ENCODE data around the gene MIS18A.
"Not testable (repeated sequence)": the region's sequence is repeated elsewhere in the genome, so short reads cannot be mapped to it uniquely, and the experiment has no call there.

The MIS18A gene

GRCh38 chr21:32304998-32305397, 26.1 kb upstream of the MIS18A start:
- no peak for DNase-seq (ENCODE audit: low spot score)

DNA sequence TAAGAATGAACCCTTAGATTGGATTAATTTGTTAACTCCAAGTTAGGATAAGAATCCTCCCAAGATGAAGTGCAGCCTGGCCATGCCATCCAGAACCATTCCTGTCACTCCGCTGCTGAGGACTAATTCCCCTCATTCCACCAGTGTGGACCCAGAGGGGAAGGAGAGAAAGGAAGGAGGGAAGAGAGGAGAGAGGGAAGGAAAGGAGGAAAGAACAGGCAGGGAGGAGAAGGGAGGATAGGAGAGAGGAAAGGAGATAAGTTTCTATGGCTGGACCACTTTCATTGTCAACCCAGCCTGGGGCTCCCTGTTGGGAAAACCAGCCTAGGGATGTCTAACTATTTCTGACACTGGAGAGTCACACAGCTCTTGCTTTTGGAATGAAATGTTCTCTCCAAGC, 24.5 kb upstream of the MIS18A start:
- DNase-seq (ENCODE audit: low spot score) = no peak

GRCh38 chr21:32302560-32302959, 23.7 kb upstream of the MIS18A start:
- no peak for DNase-seq (ENCODE audit: low spot score)

DNA sequence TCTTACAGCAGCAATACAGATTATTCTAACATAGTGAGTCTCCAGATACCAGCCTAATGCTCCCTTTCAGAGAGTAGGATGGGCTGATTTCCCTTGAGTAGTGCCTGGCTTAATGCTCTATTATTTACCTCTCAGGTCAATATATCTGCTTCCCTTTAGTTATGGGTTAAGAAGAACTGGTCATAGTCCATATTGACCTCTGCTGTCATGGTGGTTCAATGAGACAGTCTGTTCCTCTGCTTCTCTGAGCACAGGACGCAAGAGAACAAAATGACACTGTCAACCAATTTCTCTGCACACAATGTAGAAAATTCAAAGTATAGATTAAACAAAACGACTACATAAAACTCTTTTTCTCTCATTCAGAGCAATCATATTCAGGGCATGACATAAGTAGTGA, 22.7 kb upstream of the MIS18A start:
- no peak for DNase-seq (ENCODE audit: low spot score)

DNA sequence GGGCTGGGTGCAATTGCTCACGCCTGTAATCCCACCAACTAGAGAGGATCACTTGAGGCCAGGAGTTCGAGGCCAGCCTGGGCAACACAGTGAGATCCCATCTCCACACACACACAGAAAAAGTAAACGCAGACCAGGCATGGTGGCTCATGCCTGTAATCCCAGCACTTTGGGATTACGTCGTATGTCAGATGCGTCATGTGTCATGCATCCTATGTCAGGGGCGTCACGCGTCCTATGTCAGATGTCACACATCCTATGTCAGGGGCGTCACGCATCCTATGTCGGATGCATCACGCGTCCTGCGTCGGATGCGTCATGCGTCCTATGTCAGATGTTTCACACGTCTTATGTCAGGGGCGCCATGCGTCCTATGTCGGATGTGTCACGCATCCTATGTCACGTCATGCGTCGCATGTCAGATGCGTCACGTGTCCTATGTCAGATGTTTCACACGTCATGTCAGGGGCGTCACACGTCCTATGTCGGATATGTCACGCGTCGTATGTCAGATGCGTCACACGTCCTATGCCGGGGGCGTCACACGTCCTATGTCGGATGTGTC, 21.4 kb upstream of the MIS18A start:
- DNase-seq (ENCODE audit: low spot score) = no peak

DNA sequence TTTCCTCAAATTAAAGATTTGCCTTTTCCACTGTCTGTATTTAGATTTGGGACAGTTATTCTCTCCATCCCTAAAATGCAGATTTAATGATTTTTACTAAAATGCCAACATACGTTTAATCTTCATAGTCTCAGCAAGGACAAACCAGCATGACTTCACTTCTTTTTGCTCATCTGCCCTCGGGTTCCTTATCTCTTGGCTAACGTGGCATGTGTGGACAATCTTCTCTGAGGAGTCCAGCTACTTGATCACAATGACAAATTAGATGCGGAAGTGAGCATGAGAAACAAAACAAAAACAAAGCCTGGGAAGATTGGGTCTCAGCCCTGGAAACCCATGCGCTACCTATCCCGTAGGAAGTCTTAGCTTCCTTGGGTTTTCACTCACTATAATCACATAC, 20.8 kb upstream of the MIS18A start:
- DNase-seq (ENCODE audit: low spot score) = no peak

- DNase-seq (ENCODE audit: low spot score) = no peak
Observed at GRCh38 chr21:32298658-32299081, 19.8 kb upstream of the MIS18A start, which contains the start of gene MRAP. Gene MRAP, plus strand, starts transcription at chr21:32298855. Its CDS starts 117 bp downstream, at chr21:32298972.

- no peak for DNase-seq (ENCODE audit: low spot score)
Observed at GRCh38 chr21:32298148-32298559, 19.3 kb upstream of the MIS18A start.

- no peak for DNase-seq (ENCODE audit: low spot score)
Observed at GRCh38 chr21:32297449-32297848, 18.6 kb upstream of the MIS18A start.

DNA sequence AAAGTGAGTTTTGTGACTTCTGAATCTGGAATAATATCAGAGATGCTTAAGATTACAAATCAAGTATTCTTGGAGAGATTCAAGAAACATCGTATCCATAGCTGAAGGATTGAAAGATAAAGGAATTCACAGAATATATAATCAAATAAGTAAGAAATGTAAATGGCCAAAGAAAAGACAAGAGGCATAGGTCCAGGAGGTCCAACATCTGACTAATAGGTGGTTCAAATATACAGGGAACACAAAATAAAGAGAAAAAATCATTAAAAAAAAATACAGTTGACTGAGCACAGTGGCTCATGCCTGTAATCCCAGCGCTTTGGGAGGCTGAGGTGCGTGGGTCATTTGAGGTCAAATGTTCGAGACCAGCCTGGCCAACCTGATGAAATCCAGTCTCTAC, 6.6 kb upstream of the MIS18A start:
- no peak for DNase-seq (ENCODE audit: low spot score)

GRCh38 chr21:32282992-32283391, 4.1 kb upstream of the MIS18A start:
- no peak for DNase-seq (ENCODE audit: low spot score)

DNA sequence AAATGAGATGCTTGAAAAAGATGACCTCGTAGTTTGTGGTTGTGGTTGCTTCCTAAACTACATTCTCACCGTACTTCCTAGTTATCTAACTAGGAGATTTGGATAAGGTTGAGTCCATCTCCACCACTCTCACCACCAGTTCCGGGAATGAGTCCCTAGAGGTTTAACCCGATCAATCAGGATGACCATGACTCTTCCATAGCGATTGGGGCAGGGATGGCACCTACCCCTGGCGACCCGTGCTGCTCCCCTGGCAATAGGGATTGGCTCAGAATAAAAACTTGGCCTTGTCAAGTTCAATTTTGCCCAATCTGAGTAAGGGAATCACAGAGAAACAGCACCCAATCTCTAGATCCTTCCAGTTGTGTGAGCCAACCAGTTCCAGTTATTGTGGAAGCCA, 2.7 kb upstream of the MIS18A start:
- no peak for DNase-seq (ENCODE audit: low spot score)

GRCh38 chr21:32279377-32279680, 480 bp upstream of the MIS18A start:
- DNase-seq (ENCODE audit: low spot score) = no peak

DNA sequence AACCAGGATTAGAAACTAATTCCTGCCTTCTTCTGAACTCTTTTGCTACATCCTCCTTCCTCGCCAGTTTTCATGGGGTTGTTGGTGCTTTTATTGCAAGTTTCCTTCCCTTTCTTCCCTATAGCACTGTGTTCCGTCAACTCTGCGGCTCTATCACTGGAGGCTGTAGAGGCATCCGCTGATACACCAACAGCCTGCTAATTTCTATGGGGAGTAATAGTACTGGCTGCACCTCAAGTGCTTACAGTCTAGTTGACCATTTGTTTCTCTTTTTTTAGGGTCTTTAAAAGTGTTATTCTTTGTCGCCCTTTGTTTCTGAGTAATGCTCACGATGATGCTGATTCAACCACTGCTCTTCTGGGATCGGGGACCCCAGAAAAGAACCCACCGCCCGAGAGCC, 746 bp downstream of the MIS18A start:
- no peak for DNase-seq (ENCODE audit: low spot score)

DNA sequence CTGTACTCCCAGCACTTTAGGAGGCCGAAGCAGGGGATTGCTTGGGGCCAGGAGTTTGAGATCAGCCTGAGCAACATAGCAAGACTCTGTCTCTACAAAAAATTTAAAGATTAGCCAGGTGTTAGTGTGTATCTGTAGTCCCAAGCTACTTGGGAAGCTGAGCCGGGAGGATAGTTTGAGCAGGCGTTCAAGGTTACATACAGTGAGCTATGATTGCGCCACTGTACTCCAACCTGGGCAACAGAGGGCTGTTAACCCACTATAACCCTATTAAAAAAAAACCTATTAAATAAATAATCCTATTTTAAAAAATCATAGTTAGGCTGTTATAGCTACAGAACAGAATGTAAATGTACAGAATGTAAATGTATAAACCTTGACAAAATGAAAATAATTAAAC, 2.2 kb downstream of the MIS18A start:
- no peak for DNase-seq (ENCODE audit: low spot score)

DNA sequence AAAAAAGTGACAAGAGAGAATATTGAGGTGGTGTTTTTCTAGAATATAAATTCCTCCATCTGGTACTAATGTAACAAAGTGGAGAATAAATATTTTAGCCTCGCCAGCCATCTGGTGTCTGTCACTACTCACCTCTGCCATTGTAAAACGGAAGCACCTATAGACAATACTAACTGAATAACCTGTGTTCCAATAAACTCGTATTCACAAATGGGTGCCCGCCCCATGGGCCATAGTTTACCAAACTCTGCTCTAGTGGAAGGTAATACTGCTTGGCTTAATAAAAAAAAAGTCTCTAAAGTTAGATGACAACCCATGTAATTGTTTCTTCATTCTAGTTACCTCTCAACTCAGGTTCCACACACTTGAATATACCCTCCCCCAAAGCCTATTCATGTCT, 8.1 kb downstream of the MIS18A start:
- no peak for DNase-seq (ENCODE audit: low spot score)

DNA sequence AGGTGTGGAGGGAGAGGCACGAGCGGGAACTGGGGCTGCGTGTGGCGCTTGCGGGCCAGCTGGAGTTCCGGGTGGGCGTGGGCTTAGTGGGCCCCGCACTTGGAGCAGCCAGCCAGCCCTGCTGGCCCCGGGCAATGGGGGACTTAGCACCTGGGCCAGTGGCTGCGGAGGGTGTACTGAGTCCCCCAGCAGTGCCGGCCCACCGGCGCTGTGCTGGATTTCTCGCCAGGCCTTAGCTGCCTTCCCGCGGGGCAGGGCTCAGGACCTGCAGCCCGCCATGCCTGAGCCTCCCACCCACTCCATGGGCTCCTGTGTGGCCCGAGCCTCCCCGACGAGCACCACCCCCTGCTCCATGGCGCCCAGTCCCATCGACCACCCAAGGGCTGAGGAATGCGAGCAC, 13.5 kb downstream of the MIS18A start:
- not testable (repeated sequence) for DNase-seq (ENCODE audit: low spot score)

DNA sequence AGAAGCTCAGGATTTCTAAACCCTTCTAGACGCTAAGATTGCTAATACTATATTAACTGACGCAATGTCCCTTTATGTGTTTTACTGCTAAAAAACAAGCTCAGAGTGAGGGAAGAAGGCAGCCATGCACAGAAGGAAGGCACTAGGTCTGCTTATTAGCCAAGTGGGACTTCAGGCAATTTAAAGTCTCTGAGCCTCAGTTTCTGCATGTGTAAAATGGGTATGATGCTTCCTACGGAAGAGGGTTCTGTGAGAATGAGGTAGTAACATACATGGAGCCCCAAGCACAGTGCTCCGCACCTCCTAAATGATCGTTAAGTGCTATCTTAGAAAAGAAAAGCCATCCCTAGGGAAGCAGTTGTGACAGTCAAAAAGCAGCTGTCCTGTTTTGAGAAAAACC, 16.9 kb downstream of the MIS18A start:
- DNase-seq (ENCODE audit: low spot score) = no peak

GRCh38 chr21:32260130-32260529, 18.7 kb downstream of the MIS18A start:
- DNase-seq (ENCODE audit: low spot score) = no peak

GRCh38 chr21:32258786-32259048, 20.1 kb downstream of the MIS18A start:
- DNase-seq (ENCODE audit: low spot score) = not testable (repeated sequence)

GRCh38 chr21:32257962-32258785, 20.7 kb downstream of the MIS18A start:
- peak; percentile 52 for DNase-seq (ENCODE audit: low spot score)

DNA sequence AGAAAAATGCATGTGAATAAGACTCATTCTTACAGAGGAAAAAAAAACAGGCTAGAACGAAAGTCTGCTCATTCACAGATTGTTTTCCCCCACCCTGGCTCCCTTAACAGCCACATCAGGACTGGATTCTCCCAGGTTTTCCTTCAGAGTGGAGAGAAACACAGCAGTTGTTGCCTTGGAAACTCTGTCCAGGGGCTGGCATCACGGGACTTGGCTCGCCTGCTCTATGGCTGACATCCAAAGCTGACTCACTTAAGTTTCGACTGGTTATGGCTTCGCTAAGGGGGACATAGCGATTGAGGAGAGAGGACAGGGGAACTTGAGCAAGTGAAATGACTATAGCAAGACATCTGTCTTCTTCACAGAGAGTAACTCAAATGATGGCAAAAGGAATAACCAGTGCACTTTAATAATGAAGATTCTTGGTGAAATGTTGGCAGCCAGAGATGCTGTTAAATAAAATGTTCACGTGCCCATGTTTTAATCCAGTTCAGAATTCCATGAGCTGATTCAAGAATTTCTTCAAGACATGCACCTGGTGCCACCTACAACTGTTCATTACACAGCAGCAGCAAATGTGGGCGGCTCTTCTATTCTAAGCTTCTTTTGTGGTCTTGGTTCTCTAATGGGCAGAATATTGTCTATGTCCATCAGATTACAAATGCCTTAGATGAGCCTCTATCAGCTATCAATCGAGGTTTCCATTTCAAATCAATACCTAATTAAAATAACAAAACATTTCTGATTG, 21.8 kb downstream of the MIS18A start:
- no peak for DNase-seq (ENCODE audit: low spot score)

DNA sequence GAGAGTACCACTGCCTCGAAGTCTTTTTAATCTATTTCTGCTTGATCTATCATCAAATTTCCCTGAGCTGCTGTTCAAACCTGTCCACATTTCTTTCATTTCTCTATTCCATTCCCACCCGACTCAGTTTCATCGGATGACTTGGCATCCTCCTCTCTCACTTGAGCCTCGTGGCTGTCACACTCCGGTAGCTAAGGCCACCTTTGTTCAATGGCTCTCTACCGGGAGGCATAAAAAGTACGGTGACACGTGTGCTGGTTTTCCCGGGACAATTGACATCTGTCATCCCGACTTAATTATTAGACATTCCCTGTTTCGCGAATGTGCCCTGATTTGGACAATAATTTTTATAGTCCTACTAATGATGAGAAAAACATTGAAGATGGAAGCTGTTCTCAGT, 22.6 kb downstream of the MIS18A start:
- DNase-seq (ENCODE audit: low spot score) = no peak

GRCh38 chr21:32253215-32253641, 25.6 kb downstream of the MIS18A start:
- no peak for DNase-seq (ENCODE audit: low spot score)

All from HuH-7.5 (cell line).